Kasumi-1 (cell line): Measurements from ENCODE around the gene DPEP1.
"Not testable (repeated sequence)": the region's sequence is repeated elsewhere in the genome, so short reads cannot be mapped to it uniquely, and the experiment has no call there.

Experiments
- DNase-seq, 2 experiments: peaks; one replicate each; lab custom pipeline; 2025; lab: John Stamatoyannopoulos, UW

The DPEP1 gene

DNA sequence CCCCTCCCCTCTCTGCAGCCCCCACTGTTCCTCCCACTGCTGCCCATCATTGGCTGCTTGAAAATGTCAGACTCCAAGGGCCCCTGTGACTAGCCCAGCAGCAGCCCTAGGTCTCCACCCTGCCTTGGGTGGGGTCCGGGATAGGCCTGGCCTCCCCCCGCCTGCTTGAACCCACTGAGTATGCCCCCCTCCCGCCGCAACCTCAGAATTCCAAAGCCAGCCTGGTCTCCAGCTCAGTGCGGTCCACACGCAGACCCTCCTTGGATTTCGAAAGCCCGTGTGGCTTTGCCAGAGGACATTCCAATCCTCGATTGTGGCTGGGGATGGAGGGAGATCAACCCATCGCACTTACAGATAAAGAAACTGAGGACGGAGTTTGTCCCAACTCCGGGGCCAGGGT is 6.4 kb downstream of the DPEP1 start:
- no peak for DNase-seq

DNA sequence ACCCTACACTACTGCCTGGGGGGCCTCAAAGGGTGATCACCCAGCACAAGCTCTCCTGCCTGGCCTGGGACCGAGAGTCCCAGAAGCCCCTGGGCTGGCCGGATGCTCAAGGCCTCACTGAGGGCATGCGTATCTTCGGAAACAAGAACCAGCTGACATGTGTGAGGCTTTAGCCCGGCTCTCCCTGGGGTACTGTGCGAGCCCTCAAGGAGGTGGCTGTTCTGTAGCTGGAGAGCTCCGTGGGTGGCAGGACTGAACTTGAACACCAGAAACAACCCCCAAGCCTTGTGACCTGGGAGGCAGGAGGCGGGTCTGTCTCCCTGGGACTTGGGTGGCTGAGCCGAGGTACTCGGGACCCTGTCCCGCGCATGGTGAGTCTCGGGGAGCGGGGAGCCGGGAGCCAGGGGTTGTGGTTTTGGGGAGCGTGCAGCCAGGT is 7.0 kb downstream of the DPEP1 start:
- DNase-seq, result no peak

DNA sequence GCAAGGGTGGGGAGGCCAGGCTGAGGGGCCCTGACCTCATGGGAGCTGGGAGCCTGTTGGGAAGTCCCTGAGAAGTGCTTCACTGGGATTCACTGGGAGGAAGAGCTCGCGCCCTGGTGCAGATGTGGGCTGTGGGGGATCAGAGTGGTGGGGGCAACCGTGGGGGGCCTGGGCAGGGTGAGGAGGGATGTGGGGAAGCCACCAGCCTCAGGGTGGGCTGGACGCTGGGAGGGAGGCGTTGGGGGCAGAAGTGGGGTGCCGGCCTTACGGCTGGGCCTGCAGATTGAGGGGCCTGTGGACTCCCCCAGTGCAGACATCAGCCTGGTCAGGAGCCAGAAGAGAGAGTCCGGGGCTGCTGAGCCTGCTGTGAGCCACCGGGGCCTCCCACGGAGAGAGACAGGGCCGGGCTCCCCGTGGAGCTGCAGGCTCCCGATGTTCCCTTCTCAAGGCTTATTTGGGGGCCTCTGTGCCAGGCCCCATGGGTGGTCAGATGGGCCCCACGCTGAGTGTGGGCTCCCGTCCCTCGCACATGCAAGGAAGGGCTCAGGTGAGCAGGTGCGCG is 7.8 kb downstream of the DPEP1 start:
- no peak for DNase-seq

DNA sequence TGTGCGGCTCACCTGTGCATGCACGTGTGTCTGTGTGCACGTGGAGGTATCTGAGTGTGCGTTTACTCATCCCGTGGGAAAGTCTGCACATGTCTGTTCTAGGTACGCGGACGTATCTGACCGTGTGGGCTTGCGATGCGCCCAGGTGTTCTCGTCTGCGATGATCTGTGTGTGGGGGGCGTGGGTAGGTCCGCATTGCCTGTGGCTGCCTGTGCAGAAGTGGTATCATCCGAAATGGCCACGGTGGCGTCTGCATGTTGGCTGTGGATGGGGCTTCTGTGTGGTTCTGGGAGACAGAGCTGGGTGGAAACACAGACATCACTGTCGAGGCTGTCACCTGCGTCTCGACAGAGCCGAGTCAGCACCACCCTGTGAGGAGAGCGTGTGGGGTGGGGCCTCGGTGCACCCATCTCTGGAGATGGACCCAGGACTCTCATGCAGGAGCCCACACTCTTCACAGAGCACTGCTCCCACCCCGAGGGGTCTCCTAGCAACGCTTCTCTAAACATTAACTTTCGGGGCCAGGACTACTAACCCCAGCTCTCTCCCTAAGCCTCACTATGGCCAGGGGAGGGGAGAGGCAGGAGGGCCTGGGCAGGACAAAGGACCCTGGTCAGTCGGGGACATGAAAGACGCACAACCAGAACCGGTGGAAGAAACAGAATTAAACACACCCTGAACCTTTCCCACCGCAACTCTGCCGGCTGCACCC is 8.4 kb downstream of the DPEP1 start:
- DNase-seq, result no peak

DNA sequence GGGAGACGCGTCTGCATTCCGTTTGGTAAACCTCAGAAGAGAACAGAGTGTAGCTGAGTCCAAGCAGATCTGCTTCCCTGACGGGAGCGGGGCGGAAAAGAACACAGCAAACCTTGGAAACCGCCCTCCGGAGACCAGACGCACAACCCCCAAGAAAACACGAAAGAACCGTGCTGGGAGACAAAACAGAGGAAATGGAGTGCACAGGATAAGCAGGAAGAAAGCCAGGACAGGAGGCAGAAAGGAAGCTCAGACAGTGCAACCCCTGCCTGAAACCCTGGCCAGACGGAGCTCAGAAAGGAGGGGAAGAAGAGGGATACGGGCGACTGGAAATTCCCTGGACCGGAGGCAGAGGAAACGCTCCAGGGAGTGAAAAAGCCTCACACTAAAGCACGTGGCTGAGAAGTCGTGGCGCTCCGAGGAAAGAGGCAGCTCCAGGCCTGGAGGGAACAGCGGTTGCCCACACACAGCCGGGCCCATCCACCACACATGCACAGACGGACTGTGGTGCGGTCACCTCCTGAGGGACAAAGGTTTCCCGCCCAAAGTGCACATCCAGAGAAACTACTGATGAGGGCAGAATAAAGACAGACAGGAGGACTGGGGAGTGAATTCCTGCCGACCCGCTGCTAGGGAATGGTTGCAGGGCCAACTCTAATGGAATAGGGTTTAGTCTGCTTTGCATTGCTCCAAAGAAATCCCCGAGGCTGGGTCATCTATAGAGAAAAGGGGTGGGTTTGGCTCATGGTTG is 10.2 kb downstream of the DPEP1 start:
- DNase-seq, result no peak

DNA sequence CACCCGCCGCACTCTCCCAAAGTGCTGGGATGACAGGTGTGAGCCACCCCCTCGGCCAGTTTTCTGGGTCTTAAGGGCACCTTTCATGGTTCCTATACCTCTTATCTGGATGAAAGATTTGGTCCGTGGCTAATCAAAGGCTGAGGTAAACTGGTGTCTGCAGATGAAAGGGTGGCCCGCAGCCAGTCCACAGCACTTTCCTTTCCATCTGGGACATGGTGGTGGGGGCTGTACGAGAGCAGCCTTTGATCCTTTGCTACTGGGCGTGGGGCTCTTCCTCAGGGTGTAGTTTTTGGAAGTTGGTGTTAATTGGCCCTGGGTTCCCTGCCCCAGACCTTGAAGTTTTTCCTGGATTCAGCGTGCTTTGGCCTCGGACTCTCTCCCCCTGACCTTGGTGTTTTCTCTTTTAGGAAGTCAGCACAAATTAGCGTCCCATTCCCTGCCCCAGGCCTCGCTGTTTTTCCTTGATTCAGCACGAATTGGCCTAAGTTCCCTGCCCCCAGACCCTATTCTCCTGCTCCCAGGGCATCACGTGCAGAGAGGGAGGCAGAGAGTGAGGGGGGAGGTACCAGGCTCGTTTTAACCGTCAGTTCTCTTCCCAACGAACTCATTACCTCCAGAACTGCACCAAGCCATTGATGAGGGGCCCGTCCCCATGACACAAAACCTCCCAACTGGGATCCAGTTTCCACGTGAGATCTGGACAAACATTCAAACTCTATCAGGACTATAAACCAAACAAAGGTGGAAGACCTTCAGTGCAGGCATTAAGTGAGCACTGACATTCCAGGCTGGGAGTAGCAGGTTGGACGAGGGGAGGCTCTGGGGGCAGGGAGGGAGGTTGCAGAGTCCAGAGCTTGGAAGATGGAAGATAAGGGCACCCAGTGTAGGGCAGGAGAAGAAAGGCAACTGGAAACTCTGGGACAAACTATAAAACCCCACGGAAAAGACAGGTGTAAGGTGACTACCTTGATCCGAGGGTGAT is 11.6 kb downstream of the DPEP1 start:
- no peak for DNase-seq

DNA sequence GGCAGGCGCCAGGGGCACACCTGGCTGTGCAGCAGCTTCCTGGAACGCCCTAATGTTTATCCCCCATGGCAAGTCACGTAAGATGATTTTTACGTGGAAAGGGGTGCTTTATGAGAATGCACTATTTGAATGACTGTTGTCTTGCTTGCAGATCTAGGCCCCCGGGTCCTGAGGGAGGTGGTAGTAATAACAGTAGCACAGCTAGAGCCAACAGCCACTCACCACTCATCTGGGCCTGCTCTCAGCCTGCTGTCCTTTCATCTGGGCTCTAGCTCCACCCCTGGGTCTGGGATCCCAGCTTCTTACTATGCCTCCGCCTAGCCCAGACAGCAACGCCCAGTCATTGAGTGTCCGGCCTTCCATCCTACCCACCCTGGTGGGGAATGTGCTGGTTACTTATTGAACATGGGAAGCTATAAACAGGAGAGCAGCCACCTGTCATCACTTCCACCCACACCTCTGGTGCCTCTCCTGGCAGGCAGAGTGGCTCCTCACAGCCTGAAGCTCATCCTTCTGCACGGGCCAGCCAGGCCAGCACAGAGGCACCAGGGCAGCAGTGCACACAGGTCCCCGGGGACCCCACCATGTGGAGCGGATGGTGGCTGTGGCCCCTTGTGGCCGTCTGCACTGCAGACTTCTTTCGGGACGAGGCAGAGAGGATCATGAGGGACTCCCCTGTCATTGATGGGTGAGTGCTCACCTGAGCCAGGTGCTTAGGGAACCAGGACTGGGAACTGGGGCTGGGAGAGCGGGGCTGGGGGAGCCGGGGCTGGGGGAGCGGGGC is 16.6 kb downstream of the DPEP1 start:
- no peak for DNase-seq

DNA sequence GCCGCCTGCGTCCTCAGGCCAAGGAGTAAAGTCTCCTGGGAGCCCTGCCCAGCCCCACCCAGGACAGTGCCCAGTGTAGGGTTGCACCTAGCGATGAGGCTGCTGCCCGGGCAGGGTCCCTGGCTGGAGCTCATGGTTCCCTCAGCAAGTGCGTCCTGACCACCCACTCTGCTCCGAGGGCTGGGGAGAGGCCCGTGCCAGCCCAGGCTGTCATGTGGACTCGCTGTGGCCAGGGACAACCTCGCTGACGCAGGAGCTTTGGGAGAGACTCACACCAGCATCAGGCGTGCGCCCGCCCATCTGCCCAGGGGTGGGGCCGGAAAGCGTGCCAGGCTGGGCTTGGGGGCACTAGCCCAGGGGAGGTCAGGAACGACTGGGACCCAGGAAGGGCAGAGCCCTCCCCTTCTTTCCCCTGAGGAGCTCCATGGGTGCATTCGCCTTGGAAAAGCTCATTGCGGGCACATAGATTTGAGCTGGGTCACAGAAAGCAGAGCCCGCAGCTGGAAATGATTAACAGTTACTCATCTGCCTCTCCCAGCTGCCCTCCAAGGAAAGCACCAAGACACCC is 19.7 kb downstream of the DPEP1 start:
- DNase-seq, result no peak

DNA sequence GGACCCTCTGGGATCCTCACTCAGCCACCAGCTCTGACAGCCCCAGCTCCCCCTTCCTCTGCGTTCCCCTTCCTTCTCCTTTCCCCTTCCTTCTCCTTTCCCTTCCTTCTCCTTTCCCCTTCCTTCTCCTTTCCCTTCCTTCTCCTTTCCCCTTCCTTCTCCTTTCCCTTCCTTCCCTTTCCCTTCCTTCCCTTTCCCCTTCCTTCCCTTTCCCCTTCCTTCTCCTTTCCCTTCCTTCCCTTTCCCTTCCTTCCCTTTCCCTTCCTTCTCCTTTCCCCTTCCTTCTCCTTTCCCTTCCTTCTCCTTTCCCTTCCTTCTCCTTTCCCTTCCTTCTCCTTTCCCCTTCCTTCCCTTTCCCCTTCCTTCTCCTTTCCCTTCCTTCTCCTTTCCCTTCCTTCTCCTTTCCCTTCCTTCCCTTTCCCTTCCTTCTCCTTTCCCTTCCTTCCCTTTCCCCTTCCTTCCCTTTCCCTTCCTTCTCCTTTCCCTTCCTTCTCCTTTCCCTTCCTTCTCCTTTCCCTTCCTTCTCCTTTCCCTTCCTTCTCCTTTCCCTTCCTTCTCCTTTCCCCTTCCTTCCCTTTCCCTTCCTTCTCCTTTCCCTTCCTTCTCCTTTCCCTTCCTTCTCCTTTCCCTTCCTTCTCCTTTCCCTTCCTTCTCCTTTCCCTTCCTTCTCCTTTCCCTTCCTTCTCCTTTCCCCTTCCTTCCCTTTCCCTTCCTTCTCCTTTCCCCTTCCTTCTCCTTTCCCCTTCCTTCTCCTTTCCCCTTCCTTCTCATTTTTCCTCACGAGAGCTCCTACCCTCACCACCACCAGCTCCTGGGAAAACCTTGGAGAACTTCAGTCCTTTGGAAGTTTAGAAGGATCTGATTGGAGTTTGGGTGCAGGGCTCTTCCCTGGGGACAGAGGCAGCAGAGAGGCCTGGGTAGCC is 21.3 kb downstream of the DPEP1 start:
- DNase-seq, result not testable (repeated sequence)

DNA sequence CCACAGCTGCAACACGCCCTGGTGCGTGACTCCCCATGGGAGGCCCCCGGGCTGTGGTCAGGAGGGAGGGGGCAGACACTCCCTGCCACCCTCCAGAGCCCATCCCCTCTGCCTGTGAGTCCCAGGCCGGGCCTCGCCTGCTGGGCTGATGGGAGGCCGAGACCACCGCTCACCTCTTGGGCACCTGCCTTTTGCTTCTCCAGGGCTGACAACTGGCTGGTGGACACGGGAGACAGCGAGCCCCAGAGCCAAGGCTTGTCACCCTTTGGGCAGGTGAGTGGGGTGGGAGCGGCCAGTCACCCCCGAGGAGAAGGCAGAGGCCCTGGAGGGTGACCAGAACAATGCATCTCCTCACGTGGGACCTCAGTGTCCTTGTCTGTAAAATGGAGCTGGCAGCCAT is 23.2 kb downstream of the DPEP1 start:
- DNase-seq, result no peak

DNA sequence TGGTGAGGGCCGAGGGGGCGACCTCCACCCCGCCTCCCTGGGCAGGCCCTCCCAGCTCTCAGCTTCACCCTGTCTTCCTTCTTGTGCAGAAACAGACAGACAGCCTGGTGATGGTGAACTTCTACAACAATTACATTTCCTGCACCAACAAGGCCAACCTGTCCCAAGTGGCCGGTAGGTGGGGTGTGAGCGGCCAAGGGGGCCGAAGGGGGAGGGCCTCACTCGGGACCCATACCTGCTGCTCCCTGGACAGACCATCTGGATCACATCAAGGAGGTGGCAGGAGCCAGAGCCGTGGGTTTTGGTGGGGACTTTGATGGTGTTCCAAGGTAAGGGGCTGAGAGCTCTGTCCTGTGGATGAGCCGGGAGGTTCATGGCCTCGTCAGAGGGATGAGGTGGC is 23.9 kb downstream of the DPEP1 start:
- DNase-seq, result no peak

DNA sequence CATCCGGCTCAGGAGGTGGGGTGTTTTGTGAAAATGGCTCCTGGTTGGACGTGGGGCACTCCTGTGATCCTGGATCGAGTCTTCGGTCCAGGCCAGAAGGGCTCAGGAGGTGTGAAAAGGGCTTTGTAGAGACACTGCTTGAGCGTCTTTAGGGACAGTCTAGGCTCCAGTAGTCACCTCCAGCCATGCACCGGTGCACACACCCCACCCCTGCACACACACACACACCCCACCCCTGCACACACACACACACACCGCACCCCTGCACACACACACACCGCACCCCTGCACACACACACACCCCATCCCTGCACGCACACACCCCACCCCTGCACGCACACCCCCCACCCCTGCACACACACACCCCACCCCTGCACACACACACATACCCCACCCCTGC is 25.0 kb downstream of the DPEP1 start:
- DNase-seq, result no peak

DNA sequence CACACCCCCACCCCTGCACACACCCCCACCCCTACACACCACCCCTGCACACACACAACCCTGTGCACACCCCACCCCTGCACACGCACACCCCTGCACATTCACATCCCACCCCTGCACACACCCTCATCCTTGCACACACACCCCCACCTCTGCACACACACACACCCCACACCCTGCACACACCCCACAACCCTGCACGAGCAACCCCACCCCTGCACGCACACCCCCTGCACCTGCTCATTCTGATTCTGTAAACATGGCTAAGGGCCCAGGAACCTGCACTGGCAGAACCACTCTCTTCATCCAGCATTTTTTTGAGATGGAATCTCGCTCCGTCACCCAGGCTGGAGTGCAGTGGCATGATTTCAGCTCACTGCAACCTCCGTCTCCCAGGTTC is 25.9 kb downstream of the DPEP1 start:
- DNase-seq, result no peak

DNA sequence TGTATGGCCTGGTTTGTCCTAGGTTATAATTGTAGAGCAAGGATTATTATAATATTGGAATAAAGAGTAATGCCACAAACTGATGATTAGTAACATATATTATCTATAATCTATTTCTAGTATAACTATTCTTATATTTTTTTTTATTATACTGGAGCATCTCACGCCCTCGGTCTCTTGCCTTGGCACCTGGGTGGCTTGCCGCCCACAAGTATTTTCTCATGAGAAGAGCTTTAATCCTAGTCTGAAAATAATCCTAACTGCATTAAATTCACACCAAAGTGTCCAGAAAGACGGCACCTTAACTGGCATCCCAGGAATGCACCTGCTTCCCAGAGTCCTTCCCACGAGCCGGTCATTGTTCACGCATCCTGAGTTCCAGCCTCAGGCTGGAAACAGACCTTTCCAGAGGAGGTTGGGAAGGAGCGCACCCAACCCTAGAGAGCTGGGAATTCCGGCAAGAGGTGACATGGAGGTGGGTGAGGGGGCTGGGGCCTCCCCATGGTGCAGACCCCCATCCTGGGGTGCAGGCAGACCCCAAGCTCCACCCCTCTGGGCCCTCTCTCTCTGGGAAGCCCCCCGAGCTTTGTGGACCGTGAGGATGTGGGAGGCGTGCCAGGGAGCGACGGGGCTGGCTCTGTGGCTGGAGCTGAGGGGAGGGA is 28.1 kb downstream of the DPEP1 start:
- DNase-seq, result no peak

DNA sequence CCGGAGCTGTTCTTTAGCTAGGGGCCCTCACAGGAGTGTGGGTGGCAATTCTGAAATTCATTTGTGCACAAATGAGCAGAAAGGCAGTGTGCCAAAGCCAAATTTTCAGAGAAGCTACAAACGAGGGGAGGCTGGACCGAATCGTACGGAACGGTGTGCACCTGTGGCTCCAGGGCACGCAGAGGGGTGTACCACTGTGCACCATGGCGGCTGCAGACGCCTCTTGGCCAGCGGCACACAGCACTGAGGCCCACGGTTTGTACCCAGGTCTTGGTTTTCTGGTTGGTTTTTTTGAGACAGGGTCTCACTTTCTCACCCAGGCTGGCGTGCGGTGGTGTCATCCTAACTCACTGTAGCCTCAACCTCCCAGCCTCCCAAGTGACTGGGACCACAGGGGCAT is 29.1 kb downstream of the DPEP1 start:
- no peak for DNase-seq

DNA sequence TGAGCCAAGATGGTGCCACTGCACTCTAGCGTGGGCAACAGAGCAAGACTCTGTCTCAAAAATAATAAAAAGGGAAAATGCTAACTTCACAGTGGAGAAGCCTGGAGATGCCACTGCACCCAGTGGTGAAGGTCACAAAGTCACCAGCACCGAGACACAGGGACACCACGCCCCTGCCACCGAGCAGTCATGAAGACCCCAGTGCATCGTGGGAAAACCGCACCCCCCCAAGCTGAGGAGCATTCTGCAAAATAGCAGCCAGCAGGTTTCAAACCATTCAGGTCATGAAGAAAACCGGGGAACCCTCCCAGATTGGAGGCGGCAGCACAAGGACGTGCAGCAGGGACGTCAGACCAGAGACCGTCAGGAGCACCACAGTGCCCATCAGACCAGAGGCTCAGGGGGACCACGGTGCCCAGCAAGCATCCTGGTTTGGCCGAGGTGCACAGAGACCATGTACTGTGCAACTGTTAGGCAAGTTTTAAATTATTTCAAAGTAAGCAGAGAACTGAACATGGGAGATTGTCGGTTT is 30.4 kb downstream of the DPEP1 start:
- no peak for DNase-seq

DNA sequence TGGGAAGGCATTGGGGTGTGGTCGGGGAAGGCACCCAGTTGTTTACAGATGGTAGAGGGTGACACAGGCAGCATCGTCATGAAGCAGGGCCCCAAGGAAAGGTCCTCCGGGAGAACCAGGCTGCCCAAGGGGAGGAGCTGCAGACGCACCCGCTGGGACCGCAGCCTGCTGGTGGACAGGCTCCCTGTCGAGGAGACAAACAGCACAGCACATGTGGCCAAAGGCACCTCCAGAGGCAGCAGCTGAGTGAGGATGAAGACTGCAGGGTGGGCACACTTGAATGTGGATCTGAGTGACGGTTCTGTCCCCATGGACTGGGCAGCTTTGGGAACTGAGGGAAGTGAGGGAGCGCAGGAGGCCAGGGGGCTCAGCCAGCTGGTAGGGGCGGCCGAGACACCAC is 31.7 kb downstream of the DPEP1 start:
- no peak for DNase-seq

DNA sequence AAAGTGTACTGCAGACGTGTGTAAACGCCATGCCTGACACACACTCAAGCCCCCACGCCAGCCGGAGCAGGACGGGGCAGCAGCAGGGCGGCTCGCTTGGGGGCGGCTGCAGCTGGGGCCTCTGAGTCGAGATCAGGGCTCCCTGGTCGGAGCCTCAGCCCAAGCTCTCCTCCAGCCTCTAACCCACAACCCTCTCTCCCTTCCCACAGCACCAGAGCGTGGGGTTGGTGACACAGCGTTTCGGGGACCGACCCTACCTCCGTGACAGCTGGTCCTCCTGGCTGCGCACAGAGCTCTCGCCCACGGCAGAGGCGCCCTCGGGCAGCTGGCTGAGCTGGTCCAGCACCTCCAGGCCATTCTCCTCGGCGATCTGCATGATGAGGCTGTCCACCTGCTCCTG is 32.8 kb downstream of the DPEP1 start:
- DNase-seq, result no peak

DNA sequence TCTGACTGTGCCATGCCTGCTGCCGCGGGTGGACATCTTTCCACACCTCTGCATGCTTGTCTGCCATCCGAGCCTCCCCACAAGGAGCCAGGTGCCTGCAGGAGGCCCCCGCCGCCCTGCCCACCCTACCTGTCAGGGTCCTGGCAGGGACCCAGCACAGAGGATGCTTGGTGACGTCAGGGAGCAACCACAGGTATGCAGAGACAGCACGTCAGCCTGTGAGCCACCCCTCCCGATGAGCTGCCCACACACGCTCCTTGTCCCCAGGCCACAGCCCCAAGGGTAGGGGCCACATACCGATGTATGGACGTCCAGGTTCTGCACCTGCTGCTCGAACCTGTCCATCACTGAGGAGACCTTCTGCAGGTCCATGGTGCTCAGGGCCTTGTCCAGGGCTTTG is 33.5 kb downstream of the DPEP1 start:
- DNase-seq, result no peak
